MCF 10A (cell line): ENCODE measurements around the gene LAMB3. TPM values are rescaled to one million over a fixed set of nuclear protein-coding genes. Genes with fewer than 3 reads are reported as not detected.

Experiments
- BruUV-seq: library from RNA; stranded (reverse); fragments of 400-500 nt; replicated peaks from 2 replicates; lab custom pipeline; 2021; lab: Mats Ljungman, UMichigan
- CTCF ChIA-PET: fragments of 300-600 bp; sonication (Branson Sonifier 250); formaldehyde crosslinking; extraction: SDS; loops from one replicate; lab custom pipeline; 2021; ENCODE audit warnings: antibody characterized with exemption, inconsistent platforms; lab: Yijun Ruan, JAX
- POLR2A ChIA-PET: fragments of 300-600, 350-650 bp; sonication (Branson Sonifier 250); formaldehyde crosslinking; extraction: SDS; loops from one replicate; lab custom pipeline; 2020; ENCODE audit warnings: antibody characterized with exemption, inconsistent platforms; lab: Yijun Ruan, JAX
- DNase-seq: peaks from one replicate; pipeline ENCODE4 v3.0.0-alpha.2; 2018; ENCODE audit not compliant: unreplicated experiment
- H3K27ac Mint-ChIP-seq: one replicate; pipeline ENCODE4 v1.8.0; 2022; ENCODE audit warnings: mild to moderate bottlenecking, low read depth, mixed read lengths; ENCODE audit not compliant: unreplicated experiment
- H3K27me3 Mint-ChIP-seq: one replicate; pipeline ENCODE4 v1.8.0; 2022; ENCODE audit warnings: mixed read lengths; ENCODE audit not compliant: insufficient read depth, unreplicated experiment
- H3K36me3 Mint-ChIP-seq: one replicate; pipeline ENCODE4 v1.8.0; 2022; ENCODE audit warnings: mild to moderate bottlenecking, moderate library complexity, mixed read lengths; ENCODE audit not compliant: insufficient read depth, unreplicated experiment
- H3K4me1 Mint-ChIP-seq: one replicate; pipeline ENCODE4 v1.8.0; 2022; ENCODE audit warnings: mixed read lengths; ENCODE audit not compliant: insufficient read depth, unreplicated experiment
- H3K4me3 Mint-ChIP-seq: one replicate; pipeline ENCODE4 v1.8.0; 2022; ENCODE audit warnings: mild to moderate bottlenecking, moderate library complexity, mixed read lengths; ENCODE audit not compliant: unreplicated experiment
- H3K9me3 Mint-ChIP-seq: one replicate; pipeline ENCODE4 v1.8.0; 2022; ENCODE audit warnings: mixed read lengths; ENCODE audit not compliant: unreplicated experiment
- intact Hi-C: fragments of 100-400 bp; cut with micrococcal nuclease; formaldehyde crosslinking; loops from 2 replicates; pipeline ENCODE4 v1.14.1; 2022
- total RNA-seq: library from RNA; stranded (reverse); gene quantifications from 2 replicates; pipeline ENCODE4 v1.2.3, GENCODE V29; 2022
- TF ChIP-seq, protein P1 (sequence below): fragments of 200-600 bp; IDR thresholded peaks from one replicate; pipeline ENCODE4 v1.8.0; 2022; ENCODE audit warnings: antibody characterized with exemption, mild to moderate bottlenecking; ENCODE audit not compliant: unreplicated experiment

Gene LAMB3
- total RNA-seq, 1 experiment from 2014 or later: 1,572 TPM

- no peaks in the 10 kb centered on the region for H3K27me3 Mint-ChIP-seq
- no peak for DNase-seq
- no peaks in the 10 kb centered on the region for H3K9me3 Mint-ChIP-seq
- intact Hi-C loops: no loop called here
- BruUV-seq: no TSS peak
- no peak overlapping the region for H3K4me3 Mint-ChIP-seq
- TF ChIP-seq, protein P1, sequence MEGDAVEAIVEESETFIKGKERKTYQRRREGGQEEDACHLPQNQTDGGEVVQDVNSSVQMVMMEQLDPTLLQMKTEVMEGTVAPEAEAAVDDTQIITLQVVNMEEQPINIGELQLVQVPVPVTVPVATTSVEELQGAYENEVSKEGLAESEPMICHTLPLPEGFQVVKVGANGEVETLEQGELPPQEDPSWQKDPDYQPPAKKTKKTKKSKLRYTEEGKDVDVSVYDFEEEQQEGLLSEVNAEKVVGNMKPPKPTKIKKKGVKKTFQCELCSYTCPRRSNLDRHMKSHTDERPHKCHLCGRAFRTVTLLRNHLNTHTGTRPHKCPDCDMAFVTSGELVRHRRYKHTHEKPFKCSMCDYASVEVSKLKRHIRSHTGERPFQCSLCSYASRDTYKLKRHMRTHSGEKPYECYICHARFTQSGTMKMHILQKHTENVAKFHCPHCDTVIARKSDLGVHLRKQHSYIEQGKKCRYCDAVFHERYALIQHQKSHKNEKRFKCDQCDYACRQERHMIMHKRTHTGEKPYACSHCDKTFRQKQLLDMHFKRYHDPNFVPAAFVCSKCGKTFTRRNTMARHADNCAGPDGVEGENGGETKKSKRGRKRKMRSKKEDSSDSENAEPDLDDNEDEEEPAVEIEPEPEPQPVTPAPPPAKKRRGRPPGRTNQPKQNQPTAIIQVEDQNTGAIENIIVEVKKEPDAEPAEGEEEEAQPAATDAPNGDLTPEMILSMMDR: no peak
- peaks cover 66% of the 10 kb centered on the region for H3K4me1 Mint-ChIP-seq
- POLR2A ChIA-PET: interaction anchor here (0.7 to 4.1 kb wide), 10 partner anchors 8 to 164 kb away, joined by 3 to 97 read pairs (median 4); partner anchors contain the start of genes IRF6 and LAMB3
- CTCF ChIA-PET: interaction anchor here (0.8 to 21.0 kb wide), 17 partner anchors 12 to 182 kb away, joined by 3 to 564 read pairs (median 6); partner anchors contain the start of gene LAMB3
- H3K36me3 Mint-ChIP-seq: peaks cover 100% of the 10 kb centered on the region
- H3K27ac Mint-ChIP-seq: no peak overlapping the region
Measured at GRCh38 chr1:209641832-209642172, 10.4 kb downstream of the LAMB3 start.

DNA sequence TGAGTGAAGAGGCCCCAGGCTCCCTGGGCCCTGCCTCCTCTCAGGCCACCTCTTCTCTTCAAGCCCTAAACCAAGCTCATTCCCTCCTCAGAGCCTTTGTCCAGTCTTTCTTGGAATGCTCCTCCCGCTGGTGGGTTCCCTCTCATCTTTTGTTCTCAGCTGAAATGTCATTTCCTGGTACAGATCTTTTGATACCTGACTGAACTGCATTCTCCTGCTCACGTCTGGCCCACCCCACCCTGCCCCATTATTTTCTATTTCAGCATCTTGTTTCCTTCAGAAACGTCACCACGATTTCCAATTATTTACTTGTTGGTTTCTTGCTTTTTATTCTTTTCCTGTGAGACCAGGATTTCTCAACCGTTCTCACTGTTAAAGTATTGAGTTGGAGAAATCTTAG is 16.4 kb downstream of the LAMB3 start:
- TF ChIP-seq, protein P1: no peak
- H3K36me3 Mint-ChIP-seq: peaks cover 100% of the 10 kb centered on the region
- peaks cover 50% of the 10 kb centered on the region for H3K4me1 Mint-ChIP-seq
- no TSS peak for BruUV-seq
- no peak for DNase-seq
- no peak overlapping the region for H3K4me3 Mint-ChIP-seq
- no peaks in the 10 kb centered on the region for H3K9me3 Mint-ChIP-seq
- CTCF ChIA-PET: interaction anchor here (0.5 to 2.8 kb wide), 10 partner anchors 11 to 982 kb away, joined by 3 to 12 read pairs (median 5); partner anchors contain the start of gene LAMB3
- POLR2A ChIA-PET: interaction anchor here (0.7 to 3.1 kb wide), 6 partner anchors 8 to 109 kb away, joined by 3 to 16 read pairs (median 10); partner anchors contain the start of gene LAMB3
- no peaks in the 10 kb centered on the region for H3K27me3 Mint-ChIP-seq
- intact Hi-C loops: loop anchor here (2.0 kb wide), 1 partner anchor 15 kb away; no protein-coding TSS in a partner anchor
- peak overlapping the region; percentile 72 for H3K27ac Mint-ChIP-seq

- no peaks in the 10 kb centered on the region for H3K9me3 Mint-ChIP-seq
- TF ChIP-seq, protein P1: no peak
- BruUV-seq: no TSS peak
- peak overlapping the region; percentile 83 for H3K27ac Mint-ChIP-seq
- no peak overlapping the region for H3K4me3 Mint-ChIP-seq
- ChIA-PET POLR2A (interaction anchor here (0.6 to 3.1 kb wide), 9 partner anchors 15 to 328 kb away, joined by 3 to 16 read pairs (median 4); partner anchors contain the start of gene LAMB3), CTCF (interaction anchor here (0.5 to 2.3 kb wide), 14 partner anchors 9 to 1622 kb away, joined by 3 to 20 read pairs (median 4); no protein-coding TSS in a partner anchor)
- H3K36me3 Mint-ChIP-seq: peaks cover 100% of the 10 kb centered on the region
- H3K4me1 Mint-ChIP-seq: peaks cover 48% of the 10 kb centered on the region
- H3K27me3 Mint-ChIP-seq: no peaks in the 10 kb centered on the region
- intact Hi-C loops: no loop called here
- DNase-seq: no peak
Measured at GRCh38 chr1:209634005-209634737, 18.1 kb downstream of the LAMB3 start.
